Measurements from ENCODE around the gene HLA-E. TPM values are rescaled to one million over a fixed set of nuclear protein-coding genes. Genes with fewer than 3 reads are reported as not detected.

The HLA-E gene
- total RNA-seq (100 to 1,000 TPM; 180 to 230 (median 214) TPM), polyA plus RNA-seq (227 TPM)
- long read RNA-seq, donor 1, transcript HLA-E-201 (8 exons, 2,601 nt), result major isoform, 354 of 538 reads
- long read RNA-seq, donor 1, partial matches to known transcripts, result 67 of 538 reads
- long read RNA-seq, donor 1, other reads (novel, unspliced or antisense), result 117 of 538 reads
- long read RNA-seq, donor 2, transcript HLA-E-201 (8 exons, 2,601 nt), result major isoform, 149 of 233 reads
- long read RNA-seq, donor 2, partial matches to known transcripts, result 80 of 233 reads
- long read RNA-seq, donor 2, other reads (novel, unspliced or antisense), result 4 of 233 reads
- long read RNA-seq, donor 3, transcript HLA-E-201 (8 exons, 2,601 nt), result major isoform, 531 of 653 reads
- long read RNA-seq, donor 3, partial matches to known transcripts, result 52 of 653 reads
- long read RNA-seq, donor 3, other reads (novel, unspliced or antisense), result 70 of 653 reads
- long read RNA-seq, donor 4, transcript HLA-E-201 (8 exons, 2,601 nt), result major isoform, 212 of 290 reads
- long read RNA-seq, donor 4, partial matches to known transcripts, result 70 of 290 reads
- long read RNA-seq, donor 4, other reads (novel, unspliced or antisense), result 8 of 290 reads

GRCh38 chr6:30489081-30490025 is at the start of gene HLA-E:
HLA-E (plus strand) TSS chr6:30489509; CDS start chr6:30489532, 23 bp downstream.
- intact Hi-C loops (cut with DNase I), result loop anchor here in 2 of 4 donors (5.0 to 10.0 kb wide), 2 partner anchors 43 to 115 kb away; no protein-coding TSS in a partner anchor
- H3K27ac ChIP-seq (ENCODE audit: low read length), result peak within 1 kb of the TSS; percentile 76
- no peaks in the 10 kb centered on the region for H3K27me3 ChIP-seq (ENCODE audit: control insufficient read depth, insufficient read depth)
- WGBS, result 6% methylated on average over 68 of the region's 68 CpGs
- H3K4me3 ChIP-seq (ENCODE audit: low read length), result peak within 1 kb of the TSS; percentile 65
- DNase-seq (peak; percentile 91 to 96 (median 93)), ATAC-seq (peak; percentile 94 to 97)
- H3K9me3 ChIP-seq (ENCODE audit: control insufficient read depth, low read length), result no peaks in the 10 kb centered on the region
- no peaks in the 10 kb centered on the region for H3K4me1 ChIP-seq (ENCODE audit: control insufficient read depth, insufficient read depth, low read length)

GRCh38 chr6:30441171-30441570 is 48.1 kb upstream of the HLA-E start:
- no peak for DNase-seq
- Histone ChIP-seq H3K9me3 (ENCODE audit: control insufficient read depth, low read length) (no peaks in the 10 kb centered on the region), H3K27me3 (ENCODE audit: control insufficient read depth, insufficient read depth) (peaks cover 8% of the 10 kb centered on the region), H3K4me1 (ENCODE audit: control insufficient read depth, insufficient read depth, low read length) (no peaks in the 10 kb centered on the region), H3K27ac (ENCODE audit: low read length) (no peak overlapping the region), H3K4me3 (ENCODE audit: low read length) (no peak overlapping the region)
- 70% methylated on average over 3 of the region's 3 CpGs for whole genome bisulfite sequencing
- ATAC-seq, result no peak
- intact Hi-C loops (cut with DNase I), result no loop called here

DNA sequence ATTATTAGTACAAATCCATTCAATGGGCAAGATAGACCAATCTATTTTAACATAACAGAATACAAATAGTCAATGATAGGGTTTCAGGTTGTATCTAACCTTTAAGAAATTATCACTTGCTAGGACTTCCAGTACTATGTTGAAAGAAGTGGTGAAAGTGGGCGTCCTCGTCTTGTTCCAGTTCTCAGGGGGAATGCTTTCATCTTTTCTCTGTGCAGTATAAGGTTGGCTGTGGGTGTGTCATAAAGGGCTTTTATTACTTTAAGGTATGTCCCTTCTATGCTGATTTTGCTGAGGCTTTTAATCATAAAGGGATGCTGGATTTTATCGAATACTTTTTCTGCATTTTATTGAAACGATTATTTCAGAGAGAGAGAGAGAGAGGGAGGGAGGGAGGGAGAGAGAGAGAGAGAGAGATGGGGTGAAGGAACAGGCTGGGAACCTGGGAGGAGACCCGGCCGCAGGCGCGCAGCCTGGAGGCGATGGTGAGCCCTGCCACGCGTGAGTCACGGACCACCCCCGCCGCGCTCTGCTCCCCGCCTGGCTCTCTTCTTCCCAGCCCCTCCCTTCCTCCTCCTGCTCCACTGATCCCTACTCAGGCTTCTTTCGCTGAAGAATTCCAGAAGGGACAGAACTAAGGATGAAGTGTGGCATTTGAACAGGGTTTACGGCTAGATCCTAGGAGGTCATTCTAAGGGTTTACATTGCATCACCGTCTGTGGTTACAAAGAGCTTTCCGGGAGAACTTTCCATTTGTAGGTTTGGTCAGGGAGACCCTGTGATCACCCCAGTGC is 45.5 kb upstream of the HLA-E start:
- H3K9me3 ChIP-seq (ENCODE audit: control insufficient read depth, low read length), result no peaks in the 10 kb centered on the region
- H3K4me1 ChIP-seq (ENCODE audit: control insufficient read depth, insufficient read depth, low read length), result no peaks in the 10 kb centered on the region
- peaks cover 8% of the 10 kb centered on the region for H3K27me3 ChIP-seq (ENCODE audit: control insufficient read depth, insufficient read depth)
- H3K4me3 ChIP-seq (ENCODE audit: low read length), result no peak overlapping the region
- WGBS, result 18% methylated on average over 20 of the region's 20 CpGs
- intact Hi-C loops (cut with DNase I), result no loop called here
- H3K27ac ChIP-seq (ENCODE audit: low read length), result no peak overlapping the region
- DNase-seq (no peak), ATAC-seq (peak in 1 of 2 donors; percentile 76)

- H3K27me3 ChIP-seq (ENCODE audit: control insufficient read depth, insufficient read depth), result peaks cover 8% of the 10 kb centered on the region
These were observed 44.9 kb upstream of the HLA-E start for GRCh38 chr6:30444451-30444742.

DNA sequence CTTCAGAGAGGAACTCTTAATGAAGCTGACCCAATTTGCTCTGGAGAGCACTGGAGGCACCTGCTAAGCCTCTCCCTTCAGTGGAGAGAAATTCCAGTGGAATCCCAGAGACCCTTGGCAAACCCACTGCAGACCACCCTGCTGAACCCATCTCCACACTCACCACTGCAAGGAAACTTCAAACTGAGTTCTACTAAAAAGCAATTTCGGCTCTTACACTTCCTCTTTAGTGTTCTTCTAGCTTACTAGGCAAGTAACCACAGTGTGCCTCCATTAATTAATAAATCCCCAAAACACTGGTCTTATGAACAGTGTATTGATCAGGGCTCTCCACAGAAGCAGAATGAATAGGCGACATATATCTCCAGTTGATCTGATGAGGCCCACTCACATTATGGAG is 43.0 kb upstream of the HLA-E start:
- 68% methylated on average over 2 of the region's 2 CpGs for WGBS
- H3K4me3 ChIP-seq (ENCODE audit: low read length), result no peak overlapping the region
- no peak for ATAC-seq
- no peak for DNase-seq
- H3K27ac ChIP-seq (ENCODE audit: low read length), result no peak overlapping the region
- no peaks in the 10 kb centered on the region for H3K9me3 ChIP-seq (ENCODE audit: control insufficient read depth, low read length)
- no peaks in the 10 kb centered on the region for H3K4me1 ChIP-seq (ENCODE audit: control insufficient read depth, insufficient read depth, low read length)
- no peaks in the 10 kb centered on the region for H3K27me3 ChIP-seq (ENCODE audit: control insufficient read depth, insufficient read depth)
- intact Hi-C loops (cut with DNase I), result no loop called here

More at GRCh38 chr6:30444451-30444742, 44.9 kb upstream of the HLA-E start:
- ATAC-seq, result no peak
- intact Hi-C loops (cut with DNase I), result no loop called here
- no peak for DNase-seq
- no peaks in the 10 kb centered on the region for H3K9me3 ChIP-seq (ENCODE audit: control insufficient read depth, low read length)
- 65% methylated on average over 8 of the region's 8 CpGs for WGBS
- H3K4me1 ChIP-seq (ENCODE audit: control insufficient read depth, insufficient read depth, low read length), result no peaks in the 10 kb centered on the region
- H3K27ac ChIP-seq (ENCODE audit: low read length), result no peak overlapping the region
- no peak overlapping the region for H3K4me3 ChIP-seq (ENCODE audit: low read length)

DNA sequence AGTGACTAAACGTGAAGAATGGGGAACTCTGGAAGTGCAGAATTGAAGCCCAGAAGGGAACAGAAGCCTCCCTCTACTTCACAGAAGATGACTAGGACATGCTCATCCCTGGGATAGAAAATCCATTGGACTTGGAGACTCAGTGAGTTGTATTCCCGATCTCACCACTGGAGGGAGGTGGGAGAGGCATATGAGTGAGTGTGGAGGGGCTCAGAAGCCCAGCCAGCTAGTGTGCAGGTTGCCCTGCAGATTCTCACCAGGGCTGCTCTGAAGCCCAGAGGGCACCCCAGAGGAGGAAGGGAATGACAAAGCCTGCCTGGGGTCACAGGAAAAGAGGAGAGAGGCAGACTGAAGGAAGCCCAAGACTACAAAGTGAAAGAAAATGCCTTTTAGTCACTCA is 42.1 kb upstream of the HLA-E start:
- H3K27ac ChIP-seq (ENCODE audit: low read length), result no peak overlapping the region
- ATAC-seq (no peak), DNase-seq (no peak)
- H3K27me3 ChIP-seq (ENCODE audit: control insufficient read depth, insufficient read depth), result no peaks in the 10 kb centered on the region
- no peak overlapping the region for H3K4me3 ChIP-seq (ENCODE audit: low read length)
- no peaks in the 10 kb centered on the region for H3K4me1 ChIP-seq (ENCODE audit: control insufficient read depth, insufficient read depth, low read length)
- H3K9me3 ChIP-seq (ENCODE audit: control insufficient read depth, low read length), result no peaks in the 10 kb centered on the region
- WGBS, result 1% methylated on average over 2 of the region's 2 CpGs
- intact Hi-C loops (cut with DNase I), result no loop called here

GRCh38 chr6:30450548-30450908 is 38.8 kb upstream of the HLA-E start:
- no peaks in the 10 kb centered on the region for H3K4me1 ChIP-seq (ENCODE audit: control insufficient read depth, insufficient read depth, low read length)
- ATAC-seq, result no peak
- H3K9me3 ChIP-seq (ENCODE audit: control insufficient read depth, low read length), result no peaks in the 10 kb centered on the region
- no peak for DNase-seq
- no peaks in the 10 kb centered on the region for H3K27me3 ChIP-seq (ENCODE audit: control insufficient read depth, insufficient read depth)
- 18% methylated on average over 9 of the region's 9 CpGs for WGBS
- H3K4me3 ChIP-seq (ENCODE audit: low read length), result no peak overlapping the region
- intact Hi-C loops (cut with DNase I), result no loop called here
- H3K27ac ChIP-seq (ENCODE audit: low read length), result no peak overlapping the region

DNA sequence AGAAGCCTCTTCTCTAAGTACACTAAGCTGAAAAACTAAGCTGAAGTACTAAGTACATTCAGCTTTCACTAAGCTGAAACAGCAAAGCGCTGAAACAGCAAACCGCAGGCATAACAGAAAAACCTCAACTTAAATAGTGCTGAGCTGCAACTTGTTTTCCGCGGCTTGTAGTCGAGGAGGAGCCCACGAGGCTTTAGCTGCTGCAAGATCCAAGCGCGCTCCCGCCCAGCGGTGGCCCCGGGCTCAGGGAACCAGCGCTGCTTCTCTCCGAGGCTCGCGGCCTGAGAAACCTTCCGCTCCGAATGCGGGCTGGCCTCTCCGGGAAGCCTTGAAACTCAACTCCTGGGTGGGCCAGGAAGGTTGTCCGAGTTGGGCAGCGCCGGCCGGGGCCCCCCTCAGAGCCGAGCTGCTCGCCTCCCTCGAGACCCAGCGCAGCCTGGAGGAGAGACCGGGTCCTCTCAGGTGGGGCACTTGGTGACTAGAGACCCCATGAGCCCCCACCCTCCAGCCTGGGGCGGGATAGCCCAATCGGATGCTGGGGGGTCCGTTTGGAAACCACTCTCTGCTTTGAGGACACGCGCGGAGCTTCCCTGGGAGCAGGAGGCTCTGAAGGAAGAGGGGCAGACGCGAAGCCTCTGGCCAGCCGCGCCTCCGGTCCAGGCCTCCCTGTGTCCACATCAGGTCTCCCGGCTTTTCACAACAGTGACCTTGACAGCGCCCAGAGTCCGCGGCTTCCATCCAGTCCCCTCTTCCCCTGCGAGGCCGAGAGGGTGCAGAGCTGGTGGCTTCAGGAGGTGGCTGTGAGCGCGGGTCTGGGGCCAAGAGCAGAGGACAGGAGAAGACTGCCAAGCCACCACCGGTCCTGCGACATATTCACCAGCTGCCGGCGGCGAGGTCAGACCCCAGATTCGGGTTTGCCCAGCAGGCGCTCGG is 38.1 kb upstream of the HLA-E start:
- no peaks in the 10 kb centered on the region for H3K27me3 ChIP-seq (ENCODE audit: control insufficient read depth, insufficient read depth)
- H3K4me1 ChIP-seq (ENCODE audit: control insufficient read depth, insufficient read depth, low read length), result no peaks in the 10 kb centered on the region
- DNase-seq, result peak; percentile 57 to 84 (median 83)
- H3K27ac ChIP-seq (ENCODE audit: low read length), result no peak overlapping the region
- ATAC-seq, result peak; percentile 38 to 56
- intact Hi-C loops (cut with DNase I), result no loop called here
- no peaks in the 10 kb centered on the region for H3K9me3 ChIP-seq (ENCODE audit: control insufficient read depth, low read length)
- 10% methylated on average over 55 of the region's 55 CpGs for WGBS
- no peak overlapping the region for H3K4me3 ChIP-seq (ENCODE audit: low read length)

GRCh38 chr6:30452736-30453507 is 36.4 kb upstream of the HLA-E start:
- DNase-seq (peak in 1 of 3 donors; percentile 42), ATAC-seq (peak in 1 of 2 donors; percentile 11)
- no peaks in the 10 kb centered on the region for H3K9me3 ChIP-seq (ENCODE audit: control insufficient read depth, low read length)
- 26% methylated on average over 41 of the region's 41 CpGs for WGBS
- H3K4me3 ChIP-seq (ENCODE audit: low read length), result no peak overlapping the region
- no peak overlapping the region for H3K27ac ChIP-seq (ENCODE audit: low read length)
- intact Hi-C loops (cut with DNase I), result no loop called here
- H3K4me1 ChIP-seq (ENCODE audit: control insufficient read depth, insufficient read depth, low read length), result no peaks in the 10 kb centered on the region
- no peaks in the 10 kb centered on the region for H3K27me3 ChIP-seq (ENCODE audit: control insufficient read depth, insufficient read depth)

All from right cardiac atrium (tissue), 5 donors.